ENCODE measurements around the gene TOMM70.

TOMM70 gene

DNA sequence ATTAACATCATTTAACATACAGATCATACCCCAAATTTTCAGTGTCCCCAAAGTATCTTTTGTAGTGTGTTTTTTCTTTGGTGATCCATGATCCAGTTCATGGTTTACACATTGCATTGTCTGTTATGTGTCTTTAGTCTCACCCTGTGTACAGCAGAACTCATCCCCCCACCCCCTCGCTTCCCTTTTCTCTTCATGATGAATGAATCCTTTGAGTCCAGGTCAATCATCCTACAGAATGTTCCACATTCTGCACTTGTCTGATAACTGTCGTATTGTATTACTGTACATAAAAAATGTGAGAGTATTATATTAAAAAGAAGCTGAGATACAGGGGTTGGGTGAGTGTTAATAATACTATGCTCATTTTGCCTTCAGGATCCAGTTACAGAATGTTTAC lies 80.9 kb downstream of the TOMM70 start:
- DNase-seq = no peak

DNA sequence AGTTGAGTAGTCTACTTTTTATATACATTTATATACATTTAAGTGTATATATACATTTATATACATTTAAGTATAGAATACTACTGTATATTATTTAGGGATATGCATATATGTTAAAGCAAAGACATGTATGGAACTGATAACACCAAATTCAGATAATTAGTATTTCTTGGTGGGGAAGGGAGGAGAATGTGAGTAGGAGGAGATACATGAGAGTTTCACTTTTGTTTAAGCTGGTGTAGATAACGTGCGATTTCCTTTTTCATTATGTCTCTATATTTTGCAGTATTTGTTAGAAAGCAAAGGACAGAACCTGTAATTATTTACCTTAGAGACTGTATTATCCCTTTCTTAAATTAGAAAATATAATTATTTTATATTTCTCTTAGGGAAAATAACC lies 83.0 kb downstream of the TOMM70 start:
- no peak for DNase-seq

DNA sequence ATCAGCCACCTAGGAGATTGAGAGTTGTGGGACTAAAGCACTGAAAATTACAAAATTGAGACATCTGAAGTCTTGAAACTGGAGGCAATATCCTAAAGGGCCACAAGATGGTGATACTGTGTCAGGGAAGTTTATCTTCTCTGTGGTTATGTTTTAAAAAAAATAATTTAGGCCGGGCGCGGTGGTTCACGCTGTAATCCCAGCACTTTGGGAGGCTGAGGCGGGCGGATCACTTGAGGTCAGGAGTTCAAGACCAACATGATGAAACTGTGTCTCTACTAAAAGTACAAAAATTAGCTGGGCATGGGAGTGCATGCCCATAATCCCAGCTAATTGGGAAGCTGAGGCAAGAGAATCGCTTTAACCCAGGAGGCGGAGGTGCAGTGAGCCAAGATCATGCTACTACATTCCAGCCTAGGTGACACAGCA lies 84.2 kb downstream of the TOMM70 start:
- DNase-seq = peak; percentile 3 to 35

Data from hippocampal formation (tissue), 2 donors.